Neuronal stem cell (in vitro differentiated cells): ENCODE measurements around the gene METRN.

Source experiments
- DNase-seq: peaks from one replicate; pipeline ENCODE4 v3.0.0-alpha.2; 2013; ENCODE audit warnings: low spot score
- H2AFZ ChIP-seq: one replicate; pipeline ENCODE4 v1.6.1; 2013; ENCODE audit warnings: mild to moderate bottlenecking, low read length, inconsistent platforms
- H2AK5ac ChIP-seq: 2 replicates; pipeline ENCODE4 v1.6.1; 2013; ENCODE audit warnings: low read depth, mild to moderate bottlenecking, inconsistent platforms, low read length, moderate library complexity, mixed read lengths
- H2BK120ac ChIP-seq: 2 replicates; pipeline ENCODE4 v1.6.1; 2013; ENCODE audit warnings: low read depth, mild to moderate bottlenecking, inconsistent platforms, low read length, moderate library complexity, mixed read lengths
- H2BK12ac ChIP-seq: one replicate; pipeline ENCODE4 v1.6.1; 2013; ENCODE audit warnings: low read length, inconsistent platforms
- H2BK15ac ChIP-seq: 2 replicates; pipeline ENCODE4 v1.6.1; 2013; ENCODE audit warnings: mild to moderate bottlenecking, low read length, inconsistent platforms, mixed read lengths
- H2BK5ac ChIP-seq: one replicate; pipeline ENCODE4 v1.6.1; 2013; ENCODE audit warnings: inconsistent platforms, mild to moderate bottlenecking, low read length, moderate library complexity
- H3K14ac ChIP-seq: one replicate; pipeline ENCODE4 v1.6.1; 2013; ENCODE audit warnings: low read length, inconsistent platforms
- H3K18ac ChIP-seq: 2 replicates; pipeline ENCODE4 v1.6.1; 2013; ENCODE audit warnings: low read length, inconsistent platforms
- H3K23ac ChIP-seq: 2 replicates; pipeline ENCODE4 v1.6.1; 2013; ENCODE audit warnings: low read depth, mild to moderate bottlenecking, mixed read lengths, low read length, inconsistent platforms; ENCODE audit not compliant: poor library complexity
- H3K27ac ChIP-seq: replicated peaks from 3 replicates; pipeline ENCODE4 v1.5.1; 2013; ENCODE audit warnings: low read length, inconsistent platforms
- H3K27me3 ChIP-seq, 3 experiments: 2 replicates each; pipeline ENCODE4 v1.6.1; 2013; ENCODE audit warnings: low read length in 3 of 3, mild to moderate bottlenecking in 2 of 3, inconsistent platforms in 1 of 3, low read depth in 1 of 3, mixed read lengths in 1 of 3, moderate library complexity in 1 of 3; ENCODE audit not compliant: control insufficient read depth in 3 of 3, insufficient read depth in 3 of 3
- H3K36me3 ChIP-seq, 2 donors: replicated peaks in 1 of 2; 2 replicates each; pipeline ENCODE4 v1.6.1; 2013; ENCODE audit warnings: low read length in 2 of 2; ENCODE audit not compliant: control insufficient read depth in 2 of 2, insufficient read depth in 2 of 2
- H3K4ac ChIP-seq: 2 replicates; pipeline ENCODE4 v1.6.1; 2013; ENCODE audit warnings: inconsistent platforms, mild to moderate bottlenecking, low read length, moderate library complexity
- H3K4me1 ChIP-seq, 2 donors: 1 replicate in 1 of 2; 2 replicates in 1 of 2; pipeline ENCODE4 v1.6.1; 2013; ENCODE audit warnings: low read length in 2 of 2, low read depth in 1 of 2; ENCODE audit not compliant: control insufficient read depth in 2 of 2, insufficient read depth in 1 of 2
- H3K4me2 ChIP-seq: one replicate; pipeline ENCODE4 v1.6.1; 2013; ENCODE audit warnings: mild to moderate bottlenecking, low read length, inconsistent platforms; ENCODE audit not compliant: insufficient read depth, poor library complexity, severe bottlenecking
- H3K4me3 ChIP-seq, 2 donors: 2 replicates each; pipeline ENCODE4 v1.5.1; 2013; ENCODE audit warnings: low read length in 2 of 2, mild to moderate bottlenecking in 2 of 2, inconsistent platforms in 1 of 2, moderate library complexity in 1 of 2
- H3K79me1 ChIP-seq: one replicate; pipeline ENCODE4 v1.6.1; 2013; ENCODE audit warnings: low read depth, mild to moderate bottlenecking, inconsistent platforms, low read length, moderate library complexity
- H3K9ac ChIP-seq: one replicate; pipeline ENCODE4 v1.6.1; 2013; ENCODE audit warnings: mild to moderate bottlenecking, low read depth, low read length, inconsistent platforms; ENCODE audit not compliant: poor library complexity
- H3K9me3 ChIP-seq, 2 donors: replicated peaks in 1 of 2; 2 replicates each; pipeline versions ENCODE3 to v1.6.1; 2013; ENCODE audit warnings: low read length in 2 of 2, mild to moderate bottlenecking in 2 of 2, inconsistent platforms in 1 of 2, low read depth in 1 of 2, mixed read lengths in 1 of 2, moderate library complexity in 1 of 2; ENCODE audit not compliant: control insufficient read depth in 2 of 2, insufficient read depth in 1 of 2
- H4K8ac ChIP-seq: one replicate; pipeline ENCODE4 v1.6.1; 2013; ENCODE audit warnings: low read depth, mild to moderate bottlenecking, inconsistent platforms, low read length, moderate library complexity
- H4K91ac ChIP-seq: one replicate; pipeline ENCODE4 v1.6.1; 2013; ENCODE audit warnings: low read length, low read depth, mild to moderate bottlenecking, inconsistent platforms; ENCODE audit not compliant: poor library complexity
- WGBS, 2 donors: extraction: QIAGEN DNeasy Blood & Tissue Kit; methylation state at CpG; one replicate each; pipeline ENCODE4 v1.1.7; 2013; ENCODE audit warnings: missing lambda C conversion rate in 2 of 2, mixed read lengths in 1 of 2; ENCODE audit not compliant: insufficient read length in 2 of 2, insufficient replicate concordance in 1 of 2; ENCODE audit errors: extremely low coverage in 2 of 2; 5-methylcytosine and 5-hydroxymethylcytosine counted together

Gene METRN

DNA sequence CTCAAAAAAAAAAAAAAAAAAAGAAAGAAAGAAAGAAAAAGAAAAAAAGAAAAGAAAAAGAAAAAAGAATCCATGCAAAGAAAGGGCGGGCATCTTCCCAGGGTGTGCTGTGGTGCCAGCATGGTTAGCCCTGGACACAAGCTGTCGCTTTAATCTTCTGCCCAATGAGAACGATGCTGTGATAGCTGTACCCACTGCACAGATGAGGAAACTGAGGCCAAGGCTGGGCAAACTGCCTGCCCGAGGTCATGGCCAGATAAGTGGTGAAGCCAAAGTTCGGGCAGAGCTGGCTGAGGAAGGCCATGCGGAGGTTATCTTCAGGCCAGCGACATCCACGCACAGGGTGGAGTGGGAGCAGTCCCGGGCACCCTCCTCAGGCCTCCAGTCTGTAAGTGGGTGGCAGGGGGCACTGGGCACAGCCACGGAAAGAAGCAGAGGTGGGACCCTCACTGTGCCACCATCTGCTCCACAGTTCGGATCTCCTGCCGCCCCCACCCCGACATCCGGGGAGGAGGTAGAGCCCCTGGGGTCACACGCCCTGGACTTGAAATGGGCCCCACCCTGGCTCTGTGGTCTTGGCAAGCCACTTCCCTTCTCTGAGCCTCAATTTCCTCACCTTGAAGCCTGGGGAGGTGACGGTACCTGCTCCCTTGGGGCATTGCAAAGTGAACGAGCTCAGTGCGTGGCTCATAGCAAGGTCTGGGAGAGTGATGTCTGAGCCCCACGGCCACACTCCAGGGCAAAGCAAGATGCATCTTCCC is 15.8 kb upstream of the METRN start:
- Histone ChIP-seq H2BK15ac (no peak overlapping the region), H3K9me3 (peaks cover 0 to 4% of the 10 kb centered on the region in 2 donors), H4K8ac (no peak overlapping the region), H3K4me2 (no peak overlapping the region), H3K79me1 (peaks cover 5% of the 10 kb centered on the region), H3K27ac (no peak overlapping the region), H3K18ac (no peak overlapping the region), H3K4ac (no peak overlapping the region), H4K91ac (no peak overlapping the region), H3K14ac (no peak overlapping the region), H2BK5ac (no peak overlapping the region), H2BK12ac (no peak overlapping the region), H3K9ac (peak overlapping the region; percentile 50), H2BK120ac (no peak overlapping the region), H3K23ac (peak overlapping the region; percentile 12), H3K4me3 (no peak overlapping the region), H2AK5ac (no peak overlapping the region), H2AFZ (no peak overlapping the region), H3K4me1 (peaks cover 5 to 7% of the 10 kb centered on the region in 2 donors), H3K27me3 (peaks cover 36 to 88% (median 41%) of the 10 kb centered on the region in 3 experiments), H3K36me3 (no peaks in the 10 kb centered on the region)
- no peak for DNase-seq
- WGBS, 2 donors = no CpG with 5 or more reads among the region's 19 CpGs

- no peaks in the 10 kb centered on the region for H3K9me3 ChIP-seq
- H2AK5ac ChIP-seq = no peak overlapping the region
- no peak overlapping the region for H2BK120ac ChIP-seq
- no peak overlapping the region for H2BK5ac ChIP-seq
- no peak overlapping the region for H3K18ac ChIP-seq
- no peak overlapping the region for H2AFZ ChIP-seq
- no peaks in the 10 kb centered on the region for H3K36me3 ChIP-seq
- no peak overlapping the region for H3K27ac ChIP-seq
- no peak overlapping the region for H3K4ac ChIP-seq
- H4K91ac ChIP-seq = no peak overlapping the region
- peak overlapping the region; percentile 34 for H3K23ac ChIP-seq
- peaks cover 2% of the 10 kb centered on the region for H3K79me1 ChIP-seq
- no CpG with 5 or more reads among the region's 76 CpGs for WGBS, 2 donors
- H2BK12ac ChIP-seq = no peak overlapping the region
- peak overlapping the region in 1 of 2 donors; percentile 6 for H3K4me3 ChIP-seq
- H3K9ac ChIP-seq = no peak overlapping the region
- no peak overlapping the region for H4K8ac ChIP-seq
- H3K4me1 ChIP-seq = peaks cover 0 to 13% of the 10 kb centered on the region in 2 donors
- no peak overlapping the region for H3K14ac ChIP-seq
- H3K27me3 ChIP-seq = peaks cover 33 to 85% (median 36%) of the 10 kb centered on the region in 3 experiments
- H3K4me2 ChIP-seq = peak overlapping the region; percentile 2
- H2BK15ac ChIP-seq = no peak overlapping the region
- peak; percentile 75 for DNase-seq
These were observed 14.0 kb upstream of the METRN start for GRCh38 chr16:700684-701584.

DNA sequence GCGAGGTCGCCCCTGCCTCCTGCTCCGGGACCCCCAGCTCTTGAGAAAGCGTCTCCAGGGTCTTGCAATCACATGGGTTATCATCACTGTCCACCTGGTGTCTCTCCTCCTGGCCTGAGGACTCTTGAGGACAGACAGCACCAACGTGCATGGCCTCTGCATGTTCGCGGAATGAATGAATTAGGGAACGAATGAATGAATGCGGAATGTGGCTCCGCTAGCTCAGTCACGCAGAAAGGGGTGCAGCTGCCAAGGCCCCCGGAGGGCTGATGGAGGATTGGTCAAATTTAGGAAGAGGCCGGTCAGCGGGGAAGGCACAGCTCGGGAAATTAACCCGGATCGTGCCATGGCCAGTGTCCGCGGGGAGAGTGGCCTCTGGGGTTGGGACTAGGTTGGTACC is 12.6 kb upstream of the METRN start:
- Histone ChIP-seq H3K36me3 (no peaks in the 10 kb centered on the region), H3K27me3 (peaks cover 41 to 87% (median 44%) of the 10 kb centered on the region in 3 experiments), H3K9me3 (no peaks in the 10 kb centered on the region), H3K23ac (no peak overlapping the region), H4K8ac (no peak overlapping the region), H2AK5ac (no peak overlapping the region), H2BK120ac (no peak overlapping the region), H2AFZ (no peak overlapping the region), H3K4me1 (peaks cover 0 to 25% of the 10 kb centered on the region in 2 donors), H3K4me3 (peak overlapping the region in 1 of 2 donors; percentile 59), H2BK5ac (peak overlapping the region; percentile 53), H3K4ac (no peak overlapping the region), H2BK15ac (no peak overlapping the region), H3K27ac (no peak overlapping the region), H3K14ac (no peak overlapping the region), H2BK12ac (no peak overlapping the region), H3K4me2 (no peak overlapping the region), H3K18ac (peak overlapping the region; percentile 17), H3K79me1 (peaks cover 2% of the 10 kb centered on the region), H4K91ac (no peak overlapping the region), H3K9ac (no peak overlapping the region)
- no peak for DNase-seq
- WGBS, 2 donors = no CpG with 5 or more reads among the region's 19 CpGs

- WGBS, 2 donors = no CpG with 5 or more reads among the region's 12 CpGs
- no peak overlapping the region for H3K4ac ChIP-seq
- no peak for DNase-seq
- H2BK120ac ChIP-seq = no peak overlapping the region
- H2BK12ac ChIP-seq = no peak overlapping the region
- H2BK5ac ChIP-seq = peak overlapping the region; percentile 75
- H2BK15ac ChIP-seq = peak overlapping the region; percentile 17
- peaks cover 2% of the 10 kb centered on the region for H3K79me1 ChIP-seq
- no peak overlapping the region for H3K4me3 ChIP-seq
- H3K36me3 ChIP-seq = no peaks in the 10 kb centered on the region
- no peak overlapping the region for H3K4me2 ChIP-seq
- H3K9ac ChIP-seq = no peak overlapping the region
- no peak overlapping the region for H3K27ac ChIP-seq
- H4K8ac ChIP-seq = no peak overlapping the region
- H4K91ac ChIP-seq = no peak overlapping the region
- H2AK5ac ChIP-seq = no peak overlapping the region
- no peak overlapping the region for H3K14ac ChIP-seq
- peak overlapping the region; percentile 91 for H3K23ac ChIP-seq
- H2AFZ ChIP-seq = no peak overlapping the region
- H3K18ac ChIP-seq = no peak overlapping the region
- H3K9me3 ChIP-seq = no peaks in the 10 kb centered on the region
- H3K27me3 ChIP-seq = peaks cover 41 to 92% (median 51%) of the 10 kb centered on the region in 3 experiments
- peaks cover 0 to 25% of the 10 kb centered on the region in 2 donors for H3K4me1 ChIP-seq
These were observed 11.5 kb upstream of the METRN start for GRCh38 chr16:703406-703805.
